Activated naive CD4-positive, alpha-beta T cell treated with anti-CD3 and anti-CD28 coated beads, Interleukin-2, amount 10 ng/mL, durations not matched to agents 5 hours and 36 hours (primary cell): ENCODE measurements around the gene SSR3. TPM values are rescaled to one million over a fixed set of nuclear protein-coding genes. Genes with fewer than 3 reads are reported as not detected.

ENCODE experiments used
- total RNA-seq, 2 experiments: library from RNA; stranded (reverse); gene quantifications; one replicate each; pipeline ENCODE4 v1.2.3, GENCODE V29; 2021

SSR3 gene
- total RNA-seq, result 100 to 1,000 TPM; 132 to 139 TPM

GRCh38 chr3:156554842-156555687, at the start of gene SSR3:
TSS of gene SSR3 (minus strand) at chr3:156555117. CDS start at chr3:156555089, 28 bp downstream.

Other genes starting within 250 kb of the SSR3 start
- 10 to 100 TPM; 52.0 to 53.8 TPM for gene TIPARP, start 119.5 kb upstream of the SSR3 start, total RNA-seq